GM19238 (cell line): Measurements from ENCODE around the gene SYT13.
A peak's percentile ranks its signal among the peaks of the same experiment; 100 is the strongest.

Experiments used
- DNase-seq: peaks from one replicate; pipeline ENCODE4 v3.0.0; 2011; ENCODE audit warnings: low spot score; ENCODE audit not compliant: insufficient read length

Gene SYT13

DNA sequence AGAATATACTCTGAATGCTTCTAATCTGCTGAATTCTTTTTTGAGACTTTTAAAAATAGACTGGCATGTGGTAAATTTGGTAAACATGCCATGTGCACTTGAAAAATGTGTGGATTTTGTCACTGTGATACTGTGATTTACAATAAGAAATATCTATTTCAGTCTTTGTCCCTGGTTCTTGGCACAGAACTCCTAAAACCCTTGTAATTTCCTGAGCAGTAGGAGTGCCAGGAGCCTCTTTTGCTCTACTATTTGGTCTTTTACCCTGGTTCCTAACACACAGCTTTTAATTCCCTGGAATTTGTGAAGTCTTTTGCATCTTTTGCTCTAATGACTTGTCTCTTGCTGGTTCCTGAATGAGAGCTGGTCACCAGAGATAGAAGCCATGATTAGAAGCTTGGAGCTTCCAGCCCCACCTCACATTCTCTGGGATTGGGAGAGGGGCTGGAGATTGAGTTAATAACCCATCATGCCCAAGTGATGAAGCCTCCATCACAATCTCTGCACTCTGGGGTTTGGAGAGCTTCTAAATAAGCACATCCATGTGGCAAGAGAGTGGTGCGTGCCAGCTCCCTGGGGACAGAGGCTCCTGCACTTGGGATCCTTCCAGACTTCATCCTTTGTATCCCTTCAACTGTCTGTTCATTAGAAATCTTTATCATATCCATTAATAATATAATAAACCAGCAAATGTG, 27.2 kb upstream of the SYT13 start:
- DNase-seq = no peak

DNA sequence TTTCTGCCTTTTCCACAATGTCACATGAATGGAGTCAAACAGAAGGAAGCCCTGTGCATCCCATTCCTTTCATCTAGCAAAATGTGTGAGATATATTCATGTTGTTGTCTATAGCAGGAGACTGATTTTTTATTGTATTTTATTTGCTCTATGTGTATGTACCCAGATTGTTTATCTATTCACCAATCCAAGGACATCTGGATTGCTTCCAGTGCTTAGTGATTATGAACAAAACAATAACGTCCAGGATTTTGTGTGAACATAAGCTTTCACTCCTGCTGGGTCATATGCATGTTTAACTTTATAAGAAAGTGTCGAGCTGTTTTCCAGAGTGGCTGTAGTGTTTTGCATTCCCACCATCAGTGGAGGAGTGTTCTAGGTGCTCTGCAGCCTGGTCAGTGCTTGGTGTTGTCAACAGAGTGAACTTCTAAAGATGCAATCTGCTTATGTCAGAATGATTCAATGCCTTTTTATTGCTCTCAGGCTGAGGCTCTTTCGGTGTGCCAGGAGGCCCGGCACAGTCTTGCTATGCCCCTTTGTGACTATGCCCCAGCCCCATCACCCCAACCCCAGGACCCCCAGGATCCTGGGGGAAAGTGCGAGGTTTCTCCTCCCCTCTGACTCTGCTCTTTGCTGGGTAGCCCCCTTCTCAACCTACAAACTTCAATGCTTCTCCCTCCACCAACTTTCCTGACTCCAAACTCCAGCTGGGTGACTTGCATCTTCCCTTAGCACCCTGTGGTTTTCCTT, 19.9 kb upstream of the SYT13 start:
- DNase-seq = no peak

GRCh38 chr11:45304992-45305335, 18.8 kb upstream of the SYT13 start:
- no peak for DNase-seq

DNA sequence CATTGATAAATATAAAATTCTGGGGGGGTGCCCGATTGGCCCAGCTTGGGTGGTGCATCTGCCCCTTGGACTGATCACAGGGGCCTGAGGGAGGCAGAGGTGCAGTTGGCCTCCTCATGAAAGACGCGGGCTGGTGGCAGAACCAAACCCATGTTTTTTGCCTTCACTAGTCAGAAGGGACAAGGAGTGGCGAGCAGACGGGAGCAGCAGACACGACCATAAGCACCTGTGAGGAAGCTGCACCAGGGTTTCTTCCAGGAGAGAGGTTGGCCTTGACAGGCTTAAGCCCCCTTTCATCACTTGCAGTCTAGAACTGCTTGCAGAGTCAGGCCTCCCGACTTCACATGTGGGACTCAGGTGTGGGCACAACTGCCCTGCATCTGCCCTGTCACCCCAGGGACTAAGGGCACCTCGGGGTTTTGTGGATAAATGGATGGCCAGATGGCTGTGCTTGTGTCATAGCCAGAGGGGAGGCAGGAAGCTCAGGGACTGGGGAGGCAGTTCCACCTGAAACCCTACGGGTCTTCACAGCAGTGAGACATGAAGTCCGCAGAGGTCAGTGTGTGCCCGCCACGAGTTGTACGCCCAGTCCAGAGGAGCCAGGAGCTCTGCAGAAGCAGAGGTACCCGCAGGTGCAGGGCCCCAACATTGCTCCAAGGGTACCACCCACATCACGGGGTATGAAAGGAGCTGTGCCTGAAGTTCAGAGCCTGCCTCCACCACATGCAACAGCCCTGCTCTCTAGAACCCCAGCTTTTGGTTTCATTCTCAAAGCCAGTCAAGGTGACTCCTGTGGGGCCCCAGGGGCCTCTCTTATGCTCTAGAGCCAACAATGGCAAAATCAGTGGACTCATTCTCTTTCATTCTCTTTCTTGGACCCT, 18.2 kb upstream of the SYT13 start:
- DNase-seq = no peak

- DNase-seq = no peak
Observed at GRCh38 chr11:45303316-45303715, 17.2 kb upstream of the SYT13 start.

DNA sequence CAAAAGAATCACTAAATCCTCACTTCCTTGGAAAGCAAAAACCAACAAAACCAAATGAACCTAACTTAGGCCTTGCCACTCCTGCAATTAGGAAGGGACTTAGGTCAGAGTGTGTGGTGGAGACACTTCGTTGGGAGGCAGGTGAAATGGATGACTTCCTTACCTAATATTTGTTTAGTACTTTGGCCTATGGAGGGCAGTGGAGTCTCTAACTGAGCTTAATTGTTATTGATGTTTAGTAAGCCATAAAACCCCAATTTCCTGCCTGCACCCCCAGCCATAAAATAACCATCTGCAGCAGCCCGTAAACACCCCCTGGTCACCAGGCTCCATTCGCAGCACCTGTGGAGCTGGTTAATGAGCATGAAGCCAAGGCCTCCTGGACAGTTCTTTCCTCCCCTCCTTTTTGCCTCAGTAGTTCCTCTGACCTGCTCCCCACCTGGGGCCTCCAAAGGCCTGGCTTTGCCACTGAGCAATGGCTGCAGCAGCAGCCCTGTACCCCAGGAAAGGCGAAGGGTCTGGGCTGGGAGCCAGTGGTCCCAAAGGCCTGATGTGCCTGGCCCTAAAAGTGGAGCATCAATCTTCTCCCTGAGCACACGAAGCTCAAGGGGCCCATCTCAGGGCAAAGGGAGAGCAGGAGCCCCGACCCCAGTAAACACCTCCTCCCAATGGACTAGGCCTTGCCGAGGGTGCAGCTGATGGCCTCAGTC, 15.6 kb upstream of the SYT13 start:
- DNase-seq = no peak

DNA sequence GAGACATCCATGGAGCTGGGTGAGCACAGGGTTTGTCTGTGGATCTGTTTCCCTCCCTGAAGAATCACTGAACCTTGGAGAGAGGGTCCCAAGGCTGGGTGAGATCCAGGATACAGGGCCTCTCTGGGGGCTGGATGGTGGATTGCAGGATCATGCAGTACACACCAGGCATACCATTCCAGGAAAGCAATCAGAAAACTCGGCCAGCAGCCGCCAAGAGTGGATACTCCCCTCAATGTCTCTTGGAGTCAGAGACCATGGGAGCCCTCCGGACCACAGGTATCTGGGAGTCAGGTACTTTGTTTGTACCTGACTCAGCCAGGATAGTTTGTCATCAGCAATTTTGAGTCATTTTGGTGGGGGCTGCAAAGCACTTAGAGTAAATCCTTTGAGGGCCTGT, 14.6 kb upstream of the SYT13 start:
- DNase-seq = no peak

GRCh38 chr11:45298718-45299117, 12.6 kb upstream of the SYT13 start:
- no peak for DNase-seq

GRCh38 chr11:45296075-45296474, 9.9 kb upstream of the SYT13 start:
- DNase-seq = no peak

- no peak for DNase-seq
Observed at GRCh38 chr11:45294499-45294898, 8.4 kb upstream of the SYT13 start.

GRCh38 chr11:45293566-45294192, 7.5 kb upstream of the SYT13 start:
- DNase-seq = peak; percentile 53

- no peak for DNase-seq
Observed at GRCh38 chr11:45290586-45290985, 4.4 kb upstream of the SYT13 start.

DNA sequence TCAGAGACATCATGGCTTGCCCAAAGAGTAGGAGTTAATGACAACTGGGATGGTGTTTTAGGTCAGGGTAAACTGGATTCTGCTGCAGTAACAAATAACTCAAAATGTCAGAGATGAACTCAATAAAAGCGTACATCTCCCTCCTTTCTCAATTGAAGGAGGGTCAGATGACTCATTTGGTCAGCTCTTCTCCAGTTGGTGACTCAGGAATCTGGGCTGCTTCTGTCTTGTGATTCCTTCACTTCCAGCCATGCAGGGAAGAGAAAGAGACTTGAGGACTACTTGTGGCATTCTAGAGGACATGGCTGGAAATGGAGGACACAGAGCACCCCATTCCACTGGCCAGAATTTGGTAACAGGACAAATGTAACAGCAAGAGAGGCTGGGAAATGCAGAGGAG, 3.2 kb upstream of the SYT13 start:
- DNase-seq = no peak

DNA sequence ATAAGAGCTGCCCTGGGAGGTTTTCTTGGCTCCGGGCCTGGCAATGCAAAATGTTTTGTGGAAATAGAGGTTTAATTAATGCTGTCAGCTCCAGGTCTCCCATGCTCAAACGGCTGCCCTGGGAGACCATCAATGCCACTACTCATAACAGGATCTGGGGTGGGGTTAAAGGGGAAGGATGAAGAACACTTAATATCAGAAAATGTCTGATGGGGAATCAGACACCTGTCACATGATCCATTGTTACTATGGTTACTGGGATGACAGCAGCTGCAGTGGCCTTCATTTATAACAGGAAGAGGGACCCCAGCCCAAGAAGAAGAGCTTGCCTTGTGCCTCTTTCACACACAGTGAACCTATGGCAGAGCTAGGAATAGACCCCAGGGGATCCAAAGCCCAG, 2.2 kb upstream of the SYT13 start:
- no peak for DNase-seq

- DNase-seq = no peak
Observed at GRCh38 chr11:45287316-45287903, 1.3 kb upstream of the SYT13 start.

DNA sequence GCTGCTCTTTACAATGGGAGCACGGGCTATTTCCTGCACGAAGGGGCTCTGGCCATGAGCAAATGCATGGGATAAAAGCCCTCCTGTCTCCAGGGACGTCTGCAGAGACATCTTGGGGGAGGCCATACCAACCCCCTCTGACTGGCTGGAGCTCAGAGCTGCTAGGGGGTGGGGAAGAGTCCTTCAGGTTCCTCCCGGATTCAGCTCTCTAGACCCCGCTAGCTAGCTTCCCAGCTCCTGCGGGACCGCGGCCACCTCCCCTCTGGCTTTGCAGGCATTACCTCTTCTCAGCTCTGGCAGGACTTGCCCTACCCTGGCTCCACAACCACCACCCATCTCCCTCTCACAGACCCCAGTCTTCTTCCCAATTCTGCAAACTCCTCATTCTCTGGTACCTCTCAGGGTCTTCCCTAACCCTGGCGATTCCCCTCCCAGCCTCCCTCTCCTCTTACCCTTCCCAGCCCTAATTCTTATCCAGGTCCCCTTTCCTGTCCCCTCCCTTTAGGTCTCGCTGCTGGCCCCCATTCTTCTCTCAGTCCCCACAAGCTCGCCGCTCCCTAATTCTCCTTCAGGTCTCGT, 802 bp downstream of the SYT13 start:
- no peak for DNase-seq

- DNase-seq = no peak
Observed at GRCh38 chr11:45282081-45282480, 4.1 kb downstream of the SYT13 start.

- no peak for DNase-seq
Observed at GRCh38 chr11:45280449-45280848, 5.7 kb downstream of the SYT13 start.

GRCh38 chr11:45279645-45280044, 6.5 kb downstream of the SYT13 start:
- no peak for DNase-seq

DNA sequence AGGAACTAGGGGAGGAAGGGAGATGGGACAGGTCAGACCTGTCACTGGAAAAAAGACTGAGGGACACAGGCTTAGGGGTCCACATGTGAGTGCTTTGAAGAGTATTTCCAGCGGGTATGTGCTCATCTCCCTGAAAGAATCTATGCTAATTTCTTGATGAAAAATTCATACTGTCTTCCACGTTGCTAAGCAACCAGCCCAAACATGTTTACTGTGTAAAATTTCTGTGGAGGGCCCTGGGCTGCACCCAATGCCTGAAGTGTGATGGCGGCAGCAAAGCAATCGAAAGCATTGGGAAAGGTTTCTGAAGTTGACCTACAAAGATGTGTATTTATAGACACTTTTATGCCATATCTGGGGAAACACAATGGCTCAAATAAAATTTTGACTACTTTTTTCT, 7.4 kb downstream of the SYT13 start:
- DNase-seq = no peak
